Skeletal muscle satellite cell (primary cell): Measurements from ENCODE around the gene GSC.
"Not testable (repeated sequence)": the region's sequence is repeated elsewhere in the genome, so short reads cannot be mapped to it uniquely, and the experiment has no call there.

ENCODE experiments used
- H3K27me3 ChIP-seq: 2 replicates; pipeline ENCODE4 v1.7.0; 2013; ENCODE audit warnings: low read length; ENCODE audit not compliant: control insufficient read depth, insufficient read depth
- H3K36me3 ChIP-seq: 2 replicates; pipeline ENCODE4 v1.7.0; 2013; ENCODE audit warnings: mild to moderate bottlenecking, control low read depth, low read length; ENCODE audit not compliant: insufficient read depth
- H3K4me1 ChIP-seq: 2 replicates; pipeline ENCODE4 v1.7.0; 2013; ENCODE audit warnings: low read length; ENCODE audit not compliant: control insufficient read depth, insufficient read depth
- H3K4me2 ChIP-seq: 2 replicates; pipeline ENCODE4 v1.7.0; 2013; ENCODE audit warnings: mild to moderate bottlenecking, low read length
- H3K4me3 ChIP-seq: 2 replicates; pipeline ENCODE4 v1.7.0; 2013; ENCODE audit warnings: low read length
- H3K9ac ChIP-seq: 2 replicates; pipeline ENCODE4 v1.7.0; 2013; ENCODE audit warnings: mild to moderate bottlenecking, low read depth, low read length, moderate library complexity
- H3K9me3 ChIP-seq: replicated peaks from 2 replicates; pipeline ENCODE4 v1.7.0; 2013; ENCODE audit warnings: mild to moderate bottlenecking, control low read depth, low read length

Gene GSC

DNA sequence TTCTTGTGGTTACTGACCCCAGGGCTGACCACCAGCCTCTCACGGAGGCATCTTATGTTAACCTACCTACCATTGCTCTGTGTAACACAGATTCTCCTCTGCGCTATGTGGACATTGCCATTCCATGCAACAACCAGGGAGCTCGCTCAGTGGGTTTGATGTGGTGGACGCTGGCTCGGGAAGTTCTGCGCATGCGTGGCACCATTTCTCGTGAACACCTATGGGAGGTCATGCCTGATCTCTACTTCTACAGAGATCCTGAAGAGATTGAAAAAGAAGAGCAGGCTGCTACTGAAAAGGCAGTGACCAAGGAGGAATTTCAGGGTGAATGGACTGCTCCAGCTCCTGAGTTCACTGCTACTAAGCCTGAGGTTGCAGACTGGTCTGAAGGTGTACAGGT lies 43.3 kb downstream of the GSC start:
- H3K9me3 ChIP-seq, H3K9ac ChIP-seq, H3K4me3 ChIP-seq, H3K36me3 ChIP-seq, H3K4me1 ChIP-seq, H3K4me2 ChIP-seq: not testable (repeated sequence)
- peaks cover 13% of the 10 kb centered on the region for H3K27me3 ChIP-seq

DNA sequence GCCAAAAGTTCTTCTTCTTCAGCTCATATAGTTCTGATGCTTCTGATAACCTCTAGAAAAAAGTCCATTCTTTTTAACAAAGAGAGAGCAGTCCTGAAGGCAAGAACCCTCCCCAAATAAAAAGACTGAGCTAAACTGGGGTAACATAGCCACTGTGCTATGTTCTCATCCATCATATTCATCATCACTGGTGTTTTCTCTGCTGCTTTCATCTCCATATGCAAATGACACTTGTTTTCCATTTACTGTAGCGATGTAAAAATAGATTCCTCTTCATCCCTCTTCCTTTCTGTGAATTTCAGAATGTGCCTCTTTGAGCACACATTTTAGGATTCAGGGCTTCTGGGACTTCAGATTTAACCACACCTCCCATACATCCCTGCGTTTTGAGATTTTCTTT lies 44.9 kb downstream of the GSC start:
- Histone ChIP-seq H3K4me1 (no peaks in the 10 kb centered on the region), H3K4me3 (no peak overlapping the region), H3K27me3 (peaks cover 8% of the 10 kb centered on the region), H3K9ac (no peak overlapping the region), H3K9me3 (no peaks in the 10 kb centered on the region), H3K36me3 (no peaks in the 10 kb centered on the region), H3K4me2 (no peak overlapping the region)

DNA sequence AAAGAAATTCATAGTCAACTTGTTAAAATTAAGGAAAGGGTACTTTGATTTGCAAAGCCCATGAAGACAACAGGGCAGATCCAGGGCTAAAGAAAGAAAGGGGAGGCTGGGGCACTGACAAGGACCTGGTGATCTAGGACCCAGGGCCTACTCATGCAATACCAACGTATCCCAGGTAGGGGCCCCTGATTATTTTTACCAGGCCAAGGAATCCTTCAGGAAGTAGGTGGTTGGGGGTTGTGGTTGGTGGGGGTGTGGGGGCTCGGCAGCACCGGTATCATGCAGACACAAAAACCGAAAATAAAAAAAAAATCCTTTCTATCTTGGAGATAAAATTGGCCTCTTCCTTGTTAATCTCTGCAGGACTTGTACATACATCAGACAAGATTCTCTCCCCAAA lies 47.5 kb downstream of the GSC start:
- H3K27me3 ChIP-seq: peaks cover 8% of the 10 kb centered on the region
- no peak overlapping the region for H3K4me2 ChIP-seq
- H3K4me3 ChIP-seq: no peak overlapping the region
- no peaks in the 10 kb centered on the region for H3K4me1 ChIP-seq
- H3K9ac ChIP-seq: no peak overlapping the region
- H3K36me3 ChIP-seq: no peaks in the 10 kb centered on the region
- no peaks in the 10 kb centered on the region for H3K9me3 ChIP-seq
